Measurements from ENCODE around the gene PPIH. TPM values are rescaled to one million over a fixed set of nuclear protein-coding genes. Genes with fewer than 3 reads are reported as not detected.

PPIH gene
- total and polyA plus RNA-seq, 2 donors from 2014 or later = 25.6 to 40.7 TPM

Other genes with a start within 250 kb of the PPIH start
- 1.9 TPM for gene ZMYND12, start 202.4 kb upstream of the PPIH start, total RNA-seq
- 17.7 TPM for gene ZMYND12, start 202.4 kb upstream of the PPIH start, polyA plus RNA-seq (ENCODE audit: insufficient read depth, low read depth, low replicate concordance)
- 79.3 TPM for gene PPCS, start 201.9 kb upstream of the PPIH start, total RNA-seq
- gene PPCS, start 201.9 kb upstream of the PPIH start, polyA plus RNA-seq (ENCODE audit: insufficient read depth, low read depth, low replicate concordance) = 145 TPM
- 18.0 TPM for gene CCDC30, start 195.1 kb upstream of the PPIH start, total RNA-seq
- gene CCDC30, start 195.1 kb upstream of the PPIH start, polyA plus RNA-seq (ENCODE audit: insufficient read depth, low read depth, low replicate concordance) = 4.9 TPM
- gene YBX1, start 24.0 kb downstream of the PPIH start, total RNA-seq = 395 TPM
- gene YBX1, start 24.0 kb downstream of the PPIH start, polyA plus RNA-seq (ENCODE audit: insufficient read depth, low read depth, low replicate concordance) = 418 TPM
- 23.2 TPM for gene CLDN19, start 81.8 kb downstream of the PPIH start, total RNA-seq
- gene CLDN19, start 81.8 kb downstream of the PPIH start, polyA plus RNA-seq (ENCODE audit: insufficient read depth, low read depth, low replicate concordance) = 42.5 TPM
- gene P3H1, start 108.6 kb downstream of the PPIH start, total RNA-seq = 29.7 TPM
- 19.0 TPM for gene P3H1, start 108.6 kb downstream of the PPIH start, polyA plus RNA-seq (ENCODE audit: insufficient read depth, low read depth, low replicate concordance)
- gene C1orf50, start 108.8 kb downstream of the PPIH start, total RNA-seq = 7.5 TPM
- gene C1orf50, start 108.8 kb downstream of the PPIH start, polyA plus RNA-seq (ENCODE audit: insufficient read depth, low read depth, low replicate concordance) = 14.6 TPM
- gene TMEM269, start 126.6 kb downstream of the PPIH start, total RNA-seq = 0.22 TPM
- gene TMEM269, start 126.6 kb downstream of the PPIH start, polyA plus RNA-seq (ENCODE audit: insufficient read depth, low read depth, low replicate concordance) = not detected
- gene ERMAP, start 158.7 kb downstream of the PPIH start, total RNA-seq = 13.3 TPM
- 5.4 TPM for gene ERMAP, start 158.7 kb downstream of the PPIH start, polyA plus RNA-seq (ENCODE audit: insufficient read depth, low read depth, low replicate concordance)
- 15.5 TPM for gene SVBP, start 159.0 kb downstream of the PPIH start, total RNA-seq
- 36.8 TPM for gene SVBP, start 159.0 kb downstream of the PPIH start, polyA plus RNA-seq (ENCODE audit: insufficient read depth, low read depth, low replicate concordance)
- gene ZNF691, start 188.2 kb downstream of the PPIH start, total RNA-seq = 11.7 TPM
- 17.3 TPM for gene ZNF691, start 188.2 kb downstream of the PPIH start, polyA plus RNA-seq (ENCODE audit: insufficient read depth, low read depth, low replicate concordance)